ENCODE data around the gene TSACC.

DNA sequence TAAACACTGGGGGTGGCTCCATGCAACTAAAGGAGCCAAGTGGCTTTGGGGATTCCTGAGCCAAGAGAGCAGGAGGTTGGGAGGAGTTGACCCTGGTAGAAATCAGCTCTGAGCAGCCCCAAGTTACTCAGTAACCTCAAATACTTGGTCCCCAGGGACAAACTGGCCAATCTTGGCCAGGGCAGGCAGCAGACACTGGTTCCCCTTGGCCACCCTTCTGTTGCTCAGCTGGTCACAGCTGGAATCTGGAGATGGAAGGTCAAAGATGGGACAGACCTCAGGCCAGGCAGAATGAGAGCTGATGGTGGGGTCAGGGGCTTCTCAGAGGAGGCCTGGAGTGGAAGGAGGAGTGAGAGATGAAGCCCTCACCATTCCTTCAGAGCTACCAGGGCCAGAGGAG, 27.4 kb downstream of the TSACC start:
- TF ChIP-seq ZNF274 (IDR thresholded peaks at IDR 0.05; ENCODE audit: low read depth, low read length) (no peak), YY1 (IDR thresholded peaks at IDR 0.05; ENCODE audit: insufficient read depth, insufficient read length) (no peak), SUZ12 (IDR thresholded peaks at IDR 0.05; ENCODE audit: extremely low read depth, insufficient read depth, insufficient read length) (no peak)

Data from NT2/D1 (cell line).